PC-3 (cell line): ENCODE measurements around the gene OVCH1.

ENCODE experiments used
- EZH2 ChIP-seq: fragments of 300-600 bp; sonication (generic); IDR thresholded peaks from one replicate; pipeline ENCODE4 v1.6.1; 2017; ENCODE audit warnings: antibody characterized with exemption, mild to moderate bottlenecking, low read length; ENCODE audit not compliant: unreplicated experiment
- TF ChIP-seq, protein P1 (sequence below): fragments of 300-600 bp; sonication (generic); conservative IDR thresholded peaks from 2 replicates; pipeline ENCODE4 v1.5.1; 2017; ENCODE audit warnings: antibody characterized with exemption, low read depth, mild to moderate bottlenecking, low read length

- TF ChIP-seq, protein P1, sequence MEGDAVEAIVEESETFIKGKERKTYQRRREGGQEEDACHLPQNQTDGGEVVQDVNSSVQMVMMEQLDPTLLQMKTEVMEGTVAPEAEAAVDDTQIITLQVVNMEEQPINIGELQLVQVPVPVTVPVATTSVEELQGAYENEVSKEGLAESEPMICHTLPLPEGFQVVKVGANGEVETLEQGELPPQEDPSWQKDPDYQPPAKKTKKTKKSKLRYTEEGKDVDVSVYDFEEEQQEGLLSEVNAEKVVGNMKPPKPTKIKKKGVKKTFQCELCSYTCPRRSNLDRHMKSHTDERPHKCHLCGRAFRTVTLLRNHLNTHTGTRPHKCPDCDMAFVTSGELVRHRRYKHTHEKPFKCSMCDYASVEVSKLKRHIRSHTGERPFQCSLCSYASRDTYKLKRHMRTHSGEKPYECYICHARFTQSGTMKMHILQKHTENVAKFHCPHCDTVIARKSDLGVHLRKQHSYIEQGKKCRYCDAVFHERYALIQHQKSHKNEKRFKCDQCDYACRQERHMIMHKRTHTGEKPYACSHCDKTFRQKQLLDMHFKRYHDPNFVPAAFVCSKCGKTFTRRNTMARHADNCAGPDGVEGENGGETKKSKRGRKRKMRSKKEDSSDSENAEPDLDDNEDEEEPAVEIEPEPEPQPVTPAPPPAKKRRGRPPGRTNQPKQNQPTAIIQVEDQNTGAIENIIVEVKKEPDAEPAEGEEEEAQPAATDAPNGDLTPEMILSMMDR, result no peak
- no peak for TF ChIP-seq EZH2
Observed at GRCh38 chr12:29530436-29530835, 33.0 kb upstream of the OVCH1 start.
